Measurements from ENCODE around the gene USP6NL. TPM values are rescaled to one million over a fixed set of nuclear protein-coding genes. Genes with fewer than 3 reads are reported as not detected.

Gene USP6NL
- polyA plus RNA-seq, 3 donors: 5.5 to 7.7 (median 6.7) TPM

- Histone ChIP-seq H3K9me3 (replicated peaks in 1 of 2; ENCODE audit: control insufficient read depth in 1 of 2, insufficient read depth in 1 of 2, low read length in 2 of 2) (no peaks in the 10 kb centered on the region), H3K27me3 (ENCODE audit: control insufficient read depth in 2 of 2, insufficient read depth in 2 of 2, low read length in 2 of 2) (no peaks in the 10 kb centered on the region), H3K79me2 (ENCODE audit: insufficient read depth, low read length) (no peaks in the 10 kb centered on the region), H3K4me1 (ENCODE audit: control insufficient read depth in 1 of 2, insufficient read depth in 2 of 2, low read length in 2 of 2) (peaks cover 8 to 11% of the 10 kb centered on the region in 2 donors), H2AFZ (ENCODE audit: insufficient read depth, low read depth, low read length, poor library complexity, severe bottlenecking) (no peak overlapping the region), H3K27ac (ENCODE audit: low read depth in 1 of 2, low read length in 2 of 2) (no peak overlapping the region), H3K9ac (ENCODE audit: insufficient read depth, low read length, poor library complexity, severe bottlenecking) (no peak overlapping the region), H3K4me3 (replicated peaks in 1 of 3; ENCODE audit: low read depth in 2 of 3, low read length in 3 of 3) (no peak overlapping the region), H3K36me3 (replicated peaks in 1 of 2; ENCODE audit: control insufficient read depth in 1 of 2, insufficient read depth in 2 of 2, low read length in 2 of 2) (peaks cover 7 to 34% of the 10 kb centered on the region in 2 donors), H4K20me1 (ENCODE audit: insufficient read depth, low read length) (no peaks in the 10 kb centered on the region), H3K4me2 (replicated peaks; ENCODE audit: extremely low read depth, low read length, poor library complexity, severe bottlenecking) (no peak overlapping the region)
- Mint-ChIP-seq H3K4me3 (no peak overlapping the region), H3K9me3 (no peaks in the 10 kb centered on the region), H3K27me3 (ENCODE audit: low read depth in 3 of 3) (no peaks in the 10 kb centered on the region), H3K36me3 (peaks cover 32 to 33% of the 10 kb centered on the region in 2 donors), H3K27ac (peak overlapping the region in 2 of 7 donors; percentile 30 to 57), H3K4me1 (peaks cover 25% of the 10 kb centered on the region)
- DNase-seq: peak in 2 of 3 donors; percentile 8 to 12
- WGBS (ENCODE audit: insufficient coverage): 80% methylated on average over 1 of the region's 6 CpGs
- intact Hi-C loops (cut with micrococcal nuclease): no loop called here
- TF ChIP-seq, protein P1, sequence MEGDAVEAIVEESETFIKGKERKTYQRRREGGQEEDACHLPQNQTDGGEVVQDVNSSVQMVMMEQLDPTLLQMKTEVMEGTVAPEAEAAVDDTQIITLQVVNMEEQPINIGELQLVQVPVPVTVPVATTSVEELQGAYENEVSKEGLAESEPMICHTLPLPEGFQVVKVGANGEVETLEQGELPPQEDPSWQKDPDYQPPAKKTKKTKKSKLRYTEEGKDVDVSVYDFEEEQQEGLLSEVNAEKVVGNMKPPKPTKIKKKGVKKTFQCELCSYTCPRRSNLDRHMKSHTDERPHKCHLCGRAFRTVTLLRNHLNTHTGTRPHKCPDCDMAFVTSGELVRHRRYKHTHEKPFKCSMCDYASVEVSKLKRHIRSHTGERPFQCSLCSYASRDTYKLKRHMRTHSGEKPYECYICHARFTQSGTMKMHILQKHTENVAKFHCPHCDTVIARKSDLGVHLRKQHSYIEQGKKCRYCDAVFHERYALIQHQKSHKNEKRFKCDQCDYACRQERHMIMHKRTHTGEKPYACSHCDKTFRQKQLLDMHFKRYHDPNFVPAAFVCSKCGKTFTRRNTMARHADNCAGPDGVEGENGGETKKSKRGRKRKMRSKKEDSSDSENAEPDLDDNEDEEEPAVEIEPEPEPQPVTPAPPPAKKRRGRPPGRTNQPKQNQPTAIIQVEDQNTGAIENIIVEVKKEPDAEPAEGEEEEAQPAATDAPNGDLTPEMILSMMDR (IDR thresholded peaks at IDR 0.05): no peak
Observed at GRCh38 chr10:11483201-11484148, 128.0 kb downstream of the USP6NL start.

DNA sequence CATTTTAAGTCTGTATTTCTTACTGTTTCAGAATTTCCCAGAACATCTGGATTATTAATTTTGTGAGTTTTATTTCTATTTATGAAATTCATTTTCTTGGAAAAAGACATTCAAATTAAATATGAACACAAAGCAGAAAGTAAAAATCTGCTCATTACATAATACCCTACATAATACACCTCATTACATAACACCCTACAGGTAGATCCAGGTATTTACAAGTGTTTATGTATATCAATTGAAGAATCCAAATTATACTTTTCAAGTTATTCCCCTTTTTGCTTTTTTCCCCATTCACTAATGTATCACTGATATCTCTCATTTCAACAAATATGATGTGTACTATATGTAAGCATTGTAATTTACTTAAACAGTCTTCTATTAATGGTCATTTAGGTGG is 129.1 kb downstream of the USP6NL start:
- no peak for DNase-seq
- Histone ChIP-seq H3K9ac (ENCODE audit: insufficient read depth, low read length, poor library complexity, severe bottlenecking) (no peak overlapping the region), H3K79me2 (ENCODE audit: insufficient read depth, low read length) (no peaks in the 10 kb centered on the region), H3K9me3 (replicated peaks in 1 of 2; ENCODE audit: control insufficient read depth in 1 of 2, insufficient read depth in 1 of 2, low read length in 2 of 2) (no peaks in the 10 kb centered on the region), H3K4me2 (replicated peaks; ENCODE audit: extremely low read depth, low read length, poor library complexity, severe bottlenecking) (no peak overlapping the region), H3K4me1 (ENCODE audit: control insufficient read depth in 1 of 2, insufficient read depth in 2 of 2, low read length in 2 of 2) (peaks cover 8 to 11% of the 10 kb centered on the region in 2 donors), H2AFZ (ENCODE audit: insufficient read depth, low read depth, low read length, poor library complexity, severe bottlenecking) (no peak overlapping the region), H4K20me1 (ENCODE audit: insufficient read depth, low read length) (no peaks in the 10 kb centered on the region), H3K27me3 (ENCODE audit: control insufficient read depth in 2 of 2, insufficient read depth in 2 of 2, low read length in 2 of 2) (no peaks in the 10 kb centered on the region), H3K4me3 (replicated peaks in 1 of 3; ENCODE audit: low read depth in 2 of 3, low read length in 3 of 3) (no peak overlapping the region), H3K27ac (ENCODE audit: low read depth in 1 of 2, low read length in 2 of 2) (no peak overlapping the region), H3K36me3 (replicated peaks in 1 of 2; ENCODE audit: control insufficient read depth in 1 of 2, insufficient read depth in 2 of 2, low read length in 2 of 2) (peaks cover 9 to 39% of the 10 kb centered on the region in 2 donors)
- H3K4me3 Mint-ChIP-seq: no peak overlapping the region
- intact Hi-C loops (cut with micrococcal nuclease): no loop called here
- H3K27ac Mint-ChIP-seq: no peak overlapping the region
- peaks cover 25% of the 10 kb centered on the region for H3K4me1 Mint-ChIP-seq
- H3K36me3 Mint-ChIP-seq: peaks cover 31% of the 10 kb centered on the region in 2 donors
- H3K27me3 Mint-ChIP-seq (ENCODE audit: low read depth in 3 of 3): no peaks in the 10 kb centered on the region
- no peaks in the 10 kb centered on the region for H3K9me3 Mint-ChIP-seq
- TF ChIP-seq, protein P1 (IDR thresholded peaks at IDR 0.05): no peak

All from CD14-positive monocyte (primary cell).